GM19023 (cell line): ENCODE results near the gene ST3GAL4.

ENCODE experiments used
- ATAC-seq: cut with Tn5 transposase; IDR thresholded peaks from one replicate; pipeline ENCODE4 v1.9.1; 2021; ENCODE audit warnings: mild to moderate bottlenecking, moderate library complexity; ENCODE audit not compliant: unreplicated experiment

Gene ST3GAL4

GRCh38 chr11:126421271-126421671, 65.8 kb downstream of the ST3GAL4 start:
- ATAC-seq, result no peak

GRCh38 chr11:126422446-126422845, 67.0 kb downstream of the ST3GAL4 start:
- no peak for ATAC-seq

- ATAC-seq, result no peak
Measured at GRCh38 chr11:126423154-126423553, 67.7 kb downstream of the ST3GAL4 start.

- no peak for ATAC-seq
Measured at GRCh38 chr11:126423743-126424142, 68.3 kb downstream of the ST3GAL4 start.

GRCh38 chr11:126424471-126425039, 69.1 kb downstream of the ST3GAL4 start:
- ATAC-seq, result no peak

- ATAC-seq, result no peak
Measured at GRCh38 chr11:126426106-126426505, 70.6 kb downstream of the ST3GAL4 start.

GRCh38 chr11:126426820-126427749, 71.6 kb downstream of the ST3GAL4 start:
- ATAC-seq, result no peak

GRCh38 chr11:126430581-126431335, 75.3 kb downstream of the ST3GAL4 start:
- ATAC-seq, result no peak

GRCh38 chr11:126431401-126432064, 76.0 kb downstream of the ST3GAL4 start:
- no peak for ATAC-seq

- no peak for ATAC-seq
Measured at GRCh38 chr11:126432065-126432461, 76.6 kb downstream of the ST3GAL4 start.

- ATAC-seq, result no peak
Measured at GRCh38 chr11:126432525-126432924, 77.0 kb downstream of the ST3GAL4 start.

GRCh38 chr11:126433244-126433846, 77.9 kb downstream of the ST3GAL4 start:
- no peak for ATAC-seq

GRCh38 chr11:126433989-126434949, 78.8 kb downstream of the ST3GAL4 start:
- no peak for ATAC-seq

- no peak for ATAC-seq
Measured at GRCh38 chr11:126434950-126435335, 79.5 kb downstream of the ST3GAL4 start.

- ATAC-seq, result no peak
Measured at GRCh38 chr11:126436209-126436755, 80.8 kb downstream of the ST3GAL4 start.

- ATAC-seq, result no peak
Measured at GRCh38 chr11:126437731-126438130, 82.2 kb downstream of the ST3GAL4 start.

- no peak for ATAC-seq
Measured at GRCh38 chr11:126438272-126438671, 82.8 kb downstream of the ST3GAL4 start.

GRCh38 chr11:126438691-126439090, 83.2 kb downstream of the ST3GAL4 start:
- ATAC-seq, result no peak

- no peak for ATAC-seq
Measured at GRCh38 chr11:126440276-126440675, 84.8 kb downstream of the ST3GAL4 start.
